ENCODE measurements around the gene DIRAS1. TPM values are rescaled to one million over a fixed set of nuclear protein-coding genes. Genes with fewer than 3 reads are reported as not detected.
"Not testable (repeated sequence)": the region's sequence is repeated elsewhere in the genome, so short reads cannot be mapped to it uniquely, and the experiment has no call there.

Gene DIRAS1
- total RNA-seq, 1 donor from 2014 or later: 3.1 TPM

GRCh38 chr19:2717638-2718541 is 3.3 kb downstream of the DIRAS1 start:
- DNase-seq (ENCODE audit: low read depth): no peak
- Histone ChIP-seq H3K27me3 (ENCODE audit: control insufficient read depth, insufficient read depth, low read length) (peaks cover 24% of the 10 kb centered on the region), H3K4me3 (ENCODE audit: low read depth, low read length) (no peak overlapping the region), H3K36me3 (ENCODE audit: control insufficient read depth, insufficient read depth, low read length) (no peaks in the 10 kb centered on the region)
- TF ChIP-seq CTCF (IDR thresholded peaks at IDR 0.05; ENCODE audit: insufficient read depth, low read length, poor library complexity, severe bottlenecking): no peak

GRCh38 chr19:2716722-2717637 is 4.2 kb downstream of the DIRAS1 start:
- no peak overlapping the region for H3K4me3 ChIP-seq (ENCODE audit: low read depth, low read length)
- no peaks in the 10 kb centered on the region for H3K36me3 ChIP-seq (ENCODE audit: control insufficient read depth, insufficient read depth, low read length)
- H3K27me3 ChIP-seq (ENCODE audit: control insufficient read depth, insufficient read depth, low read length): peaks cover 20% of the 10 kb centered on the region
- DNase-seq (ENCODE audit: low read depth): no peak
- no peak for TF ChIP-seq CTCF (IDR thresholded peaks at IDR 0.05; ENCODE audit: insufficient read depth, low read length, poor library complexity, severe bottlenecking)

GRCh38 chr19:2716275-2716650 is 4.9 kb downstream of the DIRAS1 start:
- TF ChIP-seq CTCF (IDR thresholded peaks at IDR 0.05; ENCODE audit: insufficient read depth, low read length, poor library complexity, severe bottlenecking): no peak
- Histone ChIP-seq H3K4me3 (ENCODE audit: low read depth, low read length) (no peak overlapping the region), H3K36me3 (ENCODE audit: control insufficient read depth, insufficient read depth, low read length) (no peaks in the 10 kb centered on the region), H3K27me3 (ENCODE audit: control insufficient read depth, insufficient read depth, low read length) (peaks cover 14% of the 10 kb centered on the region)
- no peak for DNase-seq (ENCODE audit: low read depth)

GRCh38 chr19:2715470-2716274 is 5.5 kb downstream of the DIRAS1 start:
- Histone ChIP-seq H3K4me3 (ENCODE audit: low read depth, low read length) (no peak overlapping the region), H3K36me3 (ENCODE audit: control insufficient read depth, insufficient read depth, low read length) (no peaks in the 10 kb centered on the region), H3K27me3 (ENCODE audit: control insufficient read depth, insufficient read depth, low read length) (peaks cover 13% of the 10 kb centered on the region)
- DNase-seq (ENCODE audit: low read depth): no peak
- no peak for TF ChIP-seq CTCF (IDR thresholded peaks at IDR 0.05; ENCODE audit: insufficient read depth, low read length, poor library complexity, severe bottlenecking)

- no peak overlapping the region for H3K4me3 ChIP-seq (ENCODE audit: low read depth, low read length)
- DNase-seq (ENCODE audit: low read depth): no peak
- H3K27me3 ChIP-seq (ENCODE audit: control insufficient read depth, insufficient read depth, low read length): peaks cover 3% of the 10 kb centered on the region
- TF ChIP-seq CTCF (IDR thresholded peaks at IDR 0.05; ENCODE audit: insufficient read depth, low read length, poor library complexity, severe bottlenecking): no peak
- no peaks in the 10 kb centered on the region for H3K36me3 ChIP-seq (ENCODE audit: control insufficient read depth, insufficient read depth, low read length)
Measured at GRCh38 chr19:2714531-2715269, 6.5 kb downstream of the DIRAS1 start.

GRCh38 chr19:2714102-2714501 is 7.1 kb downstream of the DIRAS1 start:
- not testable (repeated sequence) for H3K4me3 ChIP-seq (ENCODE audit: low read depth, low read length); DNase-seq (ENCODE audit: low read depth); H3K36me3 ChIP-seq (ENCODE audit: control insufficient read depth, insufficient read depth, low read length); H3K27me3 ChIP-seq (ENCODE audit: control insufficient read depth, insufficient read depth, low read length)

GRCh38 chr19:2713170-2713569 is 8.0 kb downstream of the DIRAS1 start:
- not testable (repeated sequence) for H3K27me3 ChIP-seq (ENCODE audit: control insufficient read depth, insufficient read depth, low read length); DNase-seq (ENCODE audit: low read depth)

More at GRCh38 chr19:2713170-2713569, 8.0 kb downstream of the DIRAS1 start:
- H3K4me3 ChIP-seq (ENCODE audit: low read depth, low read length); H3K36me3 ChIP-seq (ENCODE audit: control insufficient read depth, insufficient read depth, low read length): not testable (repeated sequence)
